Astrocyte (in vitro differentiated cells and primary cell): Measurements from ENCODE around the gene F13B. TPM values are rescaled to one million over a fixed set of nuclear protein-coding genes. Genes with fewer than 3 reads are reported as not detected.

Source experiments
- DNase-seq: peaks from one replicate; pipeline ENCODE4 v3.0.0-alpha.2; 2010; ENCODE audit warnings: low read depth
- FAIRE-seq: peaks from 2 replicates; lab custom pipeline; 2011; peaks lifted over from hg19 to GRCh38; lab: Jason Lieb, UNC
- H2AFZ ChIP-seq: 2 replicates; pipeline ENCODE4 v1.6.0; 2012; ENCODE audit warnings: low read depth, low read length, inconsistent platforms
- H3K27ac ChIP-seq: 2 replicates; pipeline ENCODE4 v1.5.1; 2011; ENCODE audit warnings: low read depth, low read length, inconsistent platforms
- H3K27me3 ChIP-seq: 2 replicates; pipeline ENCODE4 v1.6.0; 2011; ENCODE audit warnings: low read length, inconsistent platforms; ENCODE audit not compliant: insufficient read depth
- H3K36me3 ChIP-seq: 2 replicates; pipeline ENCODE4 v1.5.1; 2011; ENCODE audit warnings: low read length, inconsistent platforms; ENCODE audit not compliant: insufficient read depth
- H3K4me1 ChIP-seq: 2 replicates; pipeline ENCODE4 v1.5.1; 2011; ENCODE audit warnings: low read length, inconsistent platforms; ENCODE audit not compliant: insufficient read depth
- H3K4me2 ChIP-seq: 2 replicates; pipeline ENCODE4 v1.6.0; 2012; ENCODE audit warnings: low read length, inconsistent platforms
- H3K4me3 ChIP-seq: 2 replicates; pipeline ENCODE4 v1.5.1; 2011; ENCODE audit warnings: low read depth, mild to moderate bottlenecking, low read length, inconsistent platforms; ENCODE audit not compliant: insufficient read depth
- H3K79me2 ChIP-seq: 2 replicates; pipeline ENCODE4 v1.6.0; 2012; ENCODE audit warnings: mild to moderate bottlenecking, low read length, inconsistent platforms; ENCODE audit not compliant: insufficient read depth
- H3K9ac ChIP-seq: 2 replicates; pipeline ENCODE4 v1.6.0; 2012; ENCODE audit warnings: mild to moderate bottlenecking, low read length, inconsistent platforms
- H3K9me3 ChIP-seq: 2 replicates; pipeline ENCODE4 v1.5.1; 2012; ENCODE audit warnings: low read depth, mild to moderate bottlenecking, low read length, inconsistent platforms; ENCODE audit not compliant: insufficient read depth
- H4K20me1 ChIP-seq: 2 replicates; pipeline ENCODE4 v1.6.0; 2012; ENCODE audit warnings: low read length, inconsistent platforms; ENCODE audit not compliant: insufficient read depth
- H3K27ac Mint-ChIP-seq: one replicate; pipeline ENCODE4 v1.8.0; 2021; ENCODE audit warnings: mild to moderate bottlenecking, mixed read lengths; ENCODE audit not compliant: unreplicated experiment
- H3K27me3 Mint-ChIP-seq: one replicate; pipeline ENCODE4 v1.8.0; 2021; ENCODE audit warnings: low read depth, mixed read lengths; ENCODE audit not compliant: unreplicated experiment
- H3K36me3 Mint-ChIP-seq: one replicate; pipeline ENCODE4 v1.8.0; 2021; ENCODE audit warnings: low read depth, mixed read lengths; ENCODE audit not compliant: unreplicated experiment
- H3K4me1 Mint-ChIP-seq: one replicate; pipeline ENCODE4 v1.8.0; 2021; ENCODE audit warnings: low read depth, mixed read lengths; ENCODE audit not compliant: unreplicated experiment
- H3K4me3 Mint-ChIP-seq: one replicate; pipeline ENCODE4 v1.8.0; 2021; ENCODE audit warnings: mild to moderate bottlenecking, moderate library complexity, mixed read lengths; ENCODE audit not compliant: unreplicated experiment
- H3K9me3 Mint-ChIP-seq: one replicate; pipeline ENCODE4 v1.8.0; 2021; ENCODE audit warnings: mild to moderate bottlenecking, mixed read lengths; ENCODE audit not compliant: unreplicated experiment
- EZH2 ChIP-seq: IDR thresholded peaks from 2 replicates; pipeline ENCODE4 v1.6.1; 2012; ENCODE audit warnings: mild to moderate bottlenecking, low read length, inconsistent platforms; ENCODE audit not compliant: insufficient read depth
- total RNA-seq: library from RNA; stranded (reverse); gene quantifications from 2 replicates; pipeline ENCODE4 v1.2.1, GENCODE V29; 2021
- TF ChIP-seq, protein P1 (sequence below): IDR thresholded peaks from 2 replicates; pipeline ENCODE4 v1.5.1; 2011; ENCODE audit warnings: low read depth, mild to moderate bottlenecking, inconsistent platforms, low read length, moderate library complexity; ENCODE audit not compliant: insufficient read depth

F13B gene
- total RNA-seq, 1 donor from 2014 or later: not detected

DNA sequence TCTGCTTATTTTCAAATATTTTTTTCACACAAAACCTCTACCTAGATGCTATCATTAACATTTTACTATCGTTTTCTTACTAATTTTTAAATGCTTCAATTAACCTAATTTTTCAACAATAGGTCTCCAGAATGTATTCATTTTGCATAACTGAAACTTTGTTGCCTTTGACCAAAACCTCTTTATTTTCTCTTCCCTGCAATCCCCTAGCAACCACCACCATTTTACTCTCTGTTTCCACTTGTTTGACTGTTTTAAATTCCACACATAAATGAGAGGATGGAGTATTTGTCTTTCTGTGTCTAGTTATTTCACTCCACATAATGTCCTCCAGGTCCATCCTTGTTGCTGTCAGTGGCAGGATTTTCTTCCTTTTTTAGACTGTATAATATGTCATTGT is 9.5 kb upstream of the F13B start:
- Histone ChIP-seq H3K36me3 (no peaks in the 10 kb centered on the region), H3K4me1 (no peaks in the 10 kb centered on the region), H3K27me3 (no peaks in the 10 kb centered on the region), H3K4me3 (no peak overlapping the region), H3K9ac (no peak overlapping the region), H2AFZ (no peak overlapping the region), H4K20me1 (no peaks in the 10 kb centered on the region), H3K9me3 (peaks cover 7% of the 10 kb centered on the region), H3K27ac (no peak overlapping the region), H3K79me2 (no peaks in the 10 kb centered on the region), H3K4me2 (no peak overlapping the region)
- TF ChIP-seq, protein P1, sequence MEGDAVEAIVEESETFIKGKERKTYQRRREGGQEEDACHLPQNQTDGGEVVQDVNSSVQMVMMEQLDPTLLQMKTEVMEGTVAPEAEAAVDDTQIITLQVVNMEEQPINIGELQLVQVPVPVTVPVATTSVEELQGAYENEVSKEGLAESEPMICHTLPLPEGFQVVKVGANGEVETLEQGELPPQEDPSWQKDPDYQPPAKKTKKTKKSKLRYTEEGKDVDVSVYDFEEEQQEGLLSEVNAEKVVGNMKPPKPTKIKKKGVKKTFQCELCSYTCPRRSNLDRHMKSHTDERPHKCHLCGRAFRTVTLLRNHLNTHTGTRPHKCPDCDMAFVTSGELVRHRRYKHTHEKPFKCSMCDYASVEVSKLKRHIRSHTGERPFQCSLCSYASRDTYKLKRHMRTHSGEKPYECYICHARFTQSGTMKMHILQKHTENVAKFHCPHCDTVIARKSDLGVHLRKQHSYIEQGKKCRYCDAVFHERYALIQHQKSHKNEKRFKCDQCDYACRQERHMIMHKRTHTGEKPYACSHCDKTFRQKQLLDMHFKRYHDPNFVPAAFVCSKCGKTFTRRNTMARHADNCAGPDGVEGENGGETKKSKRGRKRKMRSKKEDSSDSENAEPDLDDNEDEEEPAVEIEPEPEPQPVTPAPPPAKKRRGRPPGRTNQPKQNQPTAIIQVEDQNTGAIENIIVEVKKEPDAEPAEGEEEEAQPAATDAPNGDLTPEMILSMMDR: no peak
- no peak for TF ChIP-seq EZH2
- H3K36me3 Mint-ChIP-seq: no peaks in the 10 kb centered on the region
- no peaks in the 10 kb centered on the region for H3K4me1 Mint-ChIP-seq
- H3K9me3 Mint-ChIP-seq: peaks cover 9% of the 10 kb centered on the region
- DNase-seq (no peak), FAIRE-seq (no peak)
- H3K4me3 Mint-ChIP-seq: no peak overlapping the region
- H3K27me3 Mint-ChIP-seq: no peaks in the 10 kb centered on the region
- H3K27ac Mint-ChIP-seq: no peak overlapping the region

DNA sequence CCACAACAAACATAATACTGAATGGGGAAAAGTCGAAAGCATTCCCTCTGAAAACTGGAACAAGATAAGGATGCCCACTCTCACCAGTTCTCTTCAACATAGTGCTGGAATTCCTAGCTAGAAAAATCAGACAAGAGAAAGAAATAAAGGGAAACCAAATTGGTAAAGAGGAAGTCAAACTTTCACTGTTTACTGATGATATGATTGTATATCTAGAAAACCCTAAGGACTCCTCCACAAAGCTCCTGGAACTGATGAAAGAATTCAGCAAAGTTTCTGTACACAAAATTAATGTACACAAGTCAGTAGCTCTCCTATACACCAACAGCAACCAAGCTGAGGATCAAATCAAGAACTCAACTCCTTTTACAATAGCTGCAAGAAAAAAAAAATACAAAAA is 6.9 kb upstream of the F13B start:
- Mint-ChIP-seq H3K27me3 (no peaks in the 10 kb centered on the region), H3K9me3 (peaks cover 4% of the 10 kb centered on the region), H3K4me3 (no peak overlapping the region), H3K4me1 (no peaks in the 10 kb centered on the region), H3K27ac (no peak overlapping the region), H3K36me3 (peaks cover 2% of the 10 kb centered on the region)
- Histone ChIP-seq H3K79me2 (no peaks in the 10 kb centered on the region), H3K4me3 (no peak overlapping the region), H3K9ac (no peak overlapping the region), H4K20me1 (no peaks in the 10 kb centered on the region), H3K9me3 (no peaks in the 10 kb centered on the region), H3K27ac (no peak overlapping the region), H3K4me1 (no peaks in the 10 kb centered on the region), H3K4me2 (no peak overlapping the region), H3K27me3 (no peaks in the 10 kb centered on the region), H2AFZ (no peak overlapping the region), H3K36me3 (no peaks in the 10 kb centered on the region)
- DNase-seq: no peak
- TF ChIP-seq, protein P1: no peak
- no peak for TF ChIP-seq EZH2
- FAIRE-seq: no peak

DNA sequence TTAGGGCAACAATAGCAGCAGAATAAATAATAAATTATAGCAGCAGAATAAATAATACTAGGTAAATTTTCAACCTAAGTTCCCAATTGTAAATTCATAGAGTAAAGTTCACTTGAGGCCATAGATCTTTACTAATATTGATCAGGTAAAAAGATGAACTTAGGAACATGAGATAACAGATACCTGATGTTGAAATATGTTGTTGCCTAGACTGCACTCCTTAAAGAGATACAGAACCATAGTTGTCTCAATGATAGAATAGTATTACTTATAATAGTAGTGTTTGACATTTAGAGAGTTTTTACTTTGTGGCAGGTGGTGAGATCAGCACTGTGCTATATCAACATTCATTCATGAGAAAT is 378 bp upstream of the F13B start:
- Mint-ChIP-seq H3K4me1 (peaks cover 3% of the 10 kb centered on the region), H3K9me3 (peaks cover 5% of the 10 kb centered on the region), H3K4me3 (no peak overlapping the region), H3K27ac (no peak overlapping the region), H3K27me3 (no peaks in the 10 kb centered on the region), H3K36me3 (peaks cover 4% of the 10 kb centered on the region)
- Histone ChIP-seq H3K4me2 (no peak overlapping the region), H3K27me3 (no peaks in the 10 kb centered on the region), H3K27ac (no peak overlapping the region), H2AFZ (no peak overlapping the region), H3K36me3 (no peaks in the 10 kb centered on the region), H3K4me1 (no peaks in the 10 kb centered on the region), H3K79me2 (no peaks in the 10 kb centered on the region), H3K9me3 (no peaks in the 10 kb centered on the region), H3K4me3 (no peak overlapping the region), H4K20me1 (no peaks in the 10 kb centered on the region), H3K9ac (no peak overlapping the region)
- FAIRE-seq (no peak), DNase-seq (no peak)
- no peak for TF ChIP-seq EZH2
- TF ChIP-seq, protein P1: no peak
